SU-DHL-6 (cell line): Measurements from ENCODE around the gene PSMB5.

Experiments used
- H2AFZ ChIP-seq: fragments of 200-600 bp; sonication (generic); 2 replicates; pipeline ENCODE4 v1.6.1; 2014; ENCODE audit warnings: low read depth, mild to moderate bottlenecking, moderate library complexity, mixed read lengths, antibody characterized with exemption, low read length; ENCODE audit not compliant: severe bottlenecking
- H3F3A ChIP-seq: fragments of 200-600 bp; shearing (Covaris generic); 2 replicates; pipeline ENCODE4 v1.6.0; 2016; ENCODE audit warnings: antibody characterized with exemption, mild to moderate bottlenecking; ENCODE audit not compliant: insufficient read depth
- H3K27ac ChIP-seq: fragments of 200-600 bp; sonication (generic); 2 replicates; pipeline ENCODE4 v1.5.1; 2016; ENCODE audit warnings: low read depth, mild to moderate bottlenecking, low read length, moderate library complexity, mixed read lengths
- H3K27me3 ChIP-seq: fragments of 200-600 bp; sonication (generic), shearing (Covaris generic); 2 replicates; pipeline ENCODE4 v1.6.0; 2014; ENCODE audit warnings: mild to moderate bottlenecking, low read length
- H3K36me3 ChIP-seq: fragments of 200-600 bp; sonication (generic); 2 replicates; pipeline ENCODE4 v1.6.1; 2014; ENCODE audit warnings: mild to moderate bottlenecking, low read length, mixed read lengths
- H3K4me2 ChIP-seq: fragments of 300-600, 200-600 bp; shearing (Covaris generic), sonication (generic); 2 replicates; pipeline ENCODE4 v1.6.0; 2014; ENCODE audit warnings: low read length, low read depth, mild to moderate bottlenecking; ENCODE audit not compliant: poor library complexity, severe bottlenecking
- H3K4me3 ChIP-seq: fragments of 200-600 bp; sonication (generic); 2 replicates; pipeline ENCODE4 v1.5.1; 2014; ENCODE audit warnings: antibody characterized with exemption, low read length, mild to moderate bottlenecking, mixed read lengths; ENCODE audit not compliant: insufficient read depth, poor library complexity, severe bottlenecking
- H3K79me2 ChIP-seq: fragments of 200-600 bp; sonication (generic); 2 replicates; pipeline ENCODE4 v1.6.1; 2014; ENCODE audit warnings: mild to moderate bottlenecking, low read length, moderate library complexity; ENCODE audit not compliant: insufficient read depth
- H3K9ac ChIP-seq: fragments of 200-600 bp; sonication (generic); 2 replicates; pipeline ENCODE4 v1.7.0; 2014; ENCODE audit warnings: mild to moderate bottlenecking, low read length
- H3K9me2 ChIP-seq: fragments of 200-600 bp; sonication (generic); replicated peaks from 2 replicates; pipeline ENCODE4 v1.6.1; 2014; ENCODE audit warnings: low read length; ENCODE audit not compliant: insufficient read depth
- H3K9me3 ChIP-seq: fragments of 200-600 bp; sonication (generic); 2 replicates; pipeline ENCODE4 v1.6.1; 2014; ENCODE audit warnings: low read length, mixed read lengths; ENCODE audit not compliant: insufficient read depth
- H4K20me1 ChIP-seq: fragments of 200-600 bp; sonication (generic); 2 replicates; pipeline ENCODE4 v1.6.1; 2014; ENCODE audit warnings: low read depth, mild to moderate bottlenecking, antibody characterized with exemption, low read length, moderate library complexity, mixed read lengths
- EZH2phosphoT487 ChIP-seq: fragments of 200-600 bp; sonication (generic), shearing (Covaris generic); conservative IDR thresholded peaks from 2 replicates; pipeline ENCODE4 v1.6.1; 2018; ENCODE audit warnings: mild to moderate bottlenecking, antibody characterized with exemption, low read length, moderate library complexity, mixed read lengths
- TF ChIP-seq, protein P1 (sequence below): fragments of 200-600 bp; sonication (generic); IDR thresholded peaks from one replicate; pipeline ENCODE4 v1.5.1; 2017; ENCODE audit warnings: antibody characterized with exemption, mild to moderate bottlenecking, low read length, moderate library complexity; ENCODE audit not compliant: insufficient read depth, poor library complexity, severe bottlenecking

Gene PSMB5

DNA sequence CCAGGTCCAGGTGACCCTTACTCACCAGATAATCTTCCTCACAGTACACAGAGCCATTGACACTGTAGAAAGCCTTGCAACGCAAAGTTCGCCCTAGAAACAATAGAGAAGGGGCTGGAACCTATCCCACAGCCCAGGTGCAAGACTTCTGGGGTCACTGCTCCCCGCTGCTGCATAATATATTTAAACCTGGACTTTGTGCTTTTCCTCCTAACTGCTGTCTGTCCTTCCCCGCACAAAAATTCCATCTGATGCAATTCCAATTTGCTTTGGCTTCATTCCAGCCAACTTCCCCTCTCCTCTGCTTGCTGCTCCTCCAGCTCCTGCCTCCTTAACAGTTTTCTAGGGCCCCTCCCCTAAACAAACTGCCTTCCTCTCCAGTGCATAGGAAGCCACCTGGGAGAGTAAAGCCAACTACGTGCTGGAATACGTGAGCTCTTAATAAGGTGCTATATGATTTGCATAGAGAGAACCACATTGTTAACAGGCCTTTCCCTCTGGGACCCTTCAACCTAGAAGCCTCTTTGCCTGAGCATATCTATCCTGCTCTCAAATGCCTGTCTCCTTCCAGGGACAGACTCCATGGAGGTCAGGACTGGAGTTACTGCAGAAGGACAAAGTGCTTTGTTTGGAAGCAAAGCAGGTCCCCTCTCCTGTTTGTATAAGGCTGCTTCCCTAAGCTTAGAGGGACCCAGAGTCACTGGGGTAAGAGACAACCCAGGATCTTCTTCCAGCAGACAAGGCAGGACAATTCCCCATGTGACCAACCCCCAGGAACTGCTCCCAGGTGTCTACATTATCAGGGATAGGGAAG is 57.9 kb downstream of the PSMB5 start:
- H3K9me2 ChIP-seq, result no peaks in the 10 kb centered on the region
- no peak overlapping the region for H2AFZ ChIP-seq
- no peaks in the 10 kb centered on the region for H3K79me2 ChIP-seq
- TF ChIP-seq, protein P1, sequence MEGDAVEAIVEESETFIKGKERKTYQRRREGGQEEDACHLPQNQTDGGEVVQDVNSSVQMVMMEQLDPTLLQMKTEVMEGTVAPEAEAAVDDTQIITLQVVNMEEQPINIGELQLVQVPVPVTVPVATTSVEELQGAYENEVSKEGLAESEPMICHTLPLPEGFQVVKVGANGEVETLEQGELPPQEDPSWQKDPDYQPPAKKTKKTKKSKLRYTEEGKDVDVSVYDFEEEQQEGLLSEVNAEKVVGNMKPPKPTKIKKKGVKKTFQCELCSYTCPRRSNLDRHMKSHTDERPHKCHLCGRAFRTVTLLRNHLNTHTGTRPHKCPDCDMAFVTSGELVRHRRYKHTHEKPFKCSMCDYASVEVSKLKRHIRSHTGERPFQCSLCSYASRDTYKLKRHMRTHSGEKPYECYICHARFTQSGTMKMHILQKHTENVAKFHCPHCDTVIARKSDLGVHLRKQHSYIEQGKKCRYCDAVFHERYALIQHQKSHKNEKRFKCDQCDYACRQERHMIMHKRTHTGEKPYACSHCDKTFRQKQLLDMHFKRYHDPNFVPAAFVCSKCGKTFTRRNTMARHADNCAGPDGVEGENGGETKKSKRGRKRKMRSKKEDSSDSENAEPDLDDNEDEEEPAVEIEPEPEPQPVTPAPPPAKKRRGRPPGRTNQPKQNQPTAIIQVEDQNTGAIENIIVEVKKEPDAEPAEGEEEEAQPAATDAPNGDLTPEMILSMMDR, result no peak
- no peak for TF ChIP-seq EZH2phosphoT487
- H3F3A ChIP-seq, result no peaks in the 10 kb centered on the region
- no peak overlapping the region for H3K4me3 ChIP-seq
- no peaks in the 10 kb centered on the region for H3K27me3 ChIP-seq
- no peaks in the 10 kb centered on the region for H4K20me1 ChIP-seq
- no peak overlapping the region for H3K27ac ChIP-seq
- H3K4me2 ChIP-seq, result no peak overlapping the region
- no peak overlapping the region for H3K9ac ChIP-seq
- H3K36me3 ChIP-seq, result no peaks in the 10 kb centered on the region
- no peaks in the 10 kb centered on the region for H3K9me3 ChIP-seq
